Daoy (cell line): Measurements from ENCODE around the gene DDIT4L. TPM values are rescaled to one million over a fixed set of nuclear protein-coding genes. Genes with fewer than 3 reads are reported as not detected.
"Not testable (repeated sequence)": the region's sequence is repeated elsewhere in the genome, so short reads cannot be mapped to it uniquely, and the experiment has no call there.

Source experiments
- DNase-seq: peaks from one replicate; pipeline ENCODE4 v3.0.0-alpha.2; 2015; ENCODE audit warnings: low read depth
- total RNA-seq: library from RNA; depleted of rRNA; stranded (reverse); fragments of >200 nt; shearing (Covaris generic); gene quantifications from 2 replicates; pipeline ENCODE4 v1.2.3, GENCODE V29; 2014; rRNA removed

Gene DDIT4L, protein sequence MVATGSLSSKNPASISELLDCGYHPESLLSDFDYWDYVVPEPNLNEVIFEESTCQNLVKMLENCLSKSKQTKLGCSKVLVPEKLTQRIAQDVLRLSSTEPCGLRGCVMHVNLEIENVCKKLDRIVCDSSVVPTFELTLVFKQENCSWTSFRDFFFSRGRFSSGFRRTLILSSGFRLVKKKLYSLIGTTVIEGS
- total RNA-seq = not detected in 2 replicates

DNA sequence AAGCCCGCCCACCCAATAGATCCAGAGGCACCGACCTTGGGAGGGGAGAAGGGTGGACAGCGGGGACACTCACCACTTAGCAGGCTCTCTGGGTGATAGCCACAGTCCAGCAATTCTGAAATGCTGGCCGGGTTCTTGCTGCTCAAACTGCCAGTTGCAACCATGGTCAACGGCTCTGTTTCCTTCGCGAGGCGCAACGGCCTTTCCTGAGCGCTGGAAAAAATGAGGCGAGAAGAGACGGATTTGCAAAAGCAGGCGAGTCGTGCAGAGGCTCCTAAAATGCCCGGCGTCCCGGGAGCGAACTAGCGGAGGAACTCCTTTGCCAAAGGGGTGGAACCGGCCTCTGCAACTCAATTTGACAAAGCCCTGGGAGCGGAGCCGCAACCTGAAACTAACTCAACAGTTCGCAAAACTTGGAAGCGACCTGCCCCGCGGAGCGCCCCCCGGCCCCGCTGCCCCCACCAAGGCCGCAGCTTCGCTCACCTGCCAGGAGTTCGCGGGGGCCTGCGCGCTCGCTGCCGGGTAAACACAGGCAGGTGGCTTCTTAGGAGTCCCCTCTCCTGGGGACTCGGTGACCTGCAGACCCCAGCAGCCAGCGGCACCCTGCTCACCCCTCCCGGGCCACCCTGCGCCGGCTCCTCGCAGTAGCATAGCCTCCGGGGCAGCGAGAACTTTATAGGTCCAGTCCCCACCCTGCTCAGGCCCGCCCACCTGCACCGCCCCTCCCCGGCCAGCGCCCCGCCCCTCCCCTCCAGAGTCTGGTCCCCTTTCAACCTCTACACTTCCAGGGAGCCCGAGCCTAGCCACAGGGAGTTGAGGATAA lies at the start of gene DDIT4L:
Gene DDIT4L, minus strand, starts transcription at position 649 of the 823 bp plus-strand sequence. Its CDS starts 485 bp downstream, at position 164.
- DNase-seq = no peak

DNA sequence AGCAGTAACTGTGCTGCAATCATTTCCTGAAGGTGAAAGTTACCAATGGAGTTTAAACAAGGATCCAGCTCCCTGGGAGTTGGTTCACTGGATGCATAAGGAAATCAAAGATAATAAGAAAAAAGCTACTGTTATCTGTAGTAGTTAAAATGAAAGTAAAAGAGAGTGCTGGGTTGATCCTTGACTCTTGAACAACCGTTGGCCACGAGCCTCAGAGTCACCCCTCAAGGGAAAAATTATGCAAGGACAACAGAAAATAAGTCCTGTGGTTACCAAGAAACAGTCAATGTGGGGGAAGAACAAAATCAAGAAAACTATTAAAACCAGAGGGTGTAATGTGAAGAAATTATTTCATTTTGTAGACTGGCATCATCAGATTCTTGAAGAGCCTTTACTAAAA lies 49.7 kb upstream of the DDIT4L start:
- DNase-seq = no peak

DNA sequence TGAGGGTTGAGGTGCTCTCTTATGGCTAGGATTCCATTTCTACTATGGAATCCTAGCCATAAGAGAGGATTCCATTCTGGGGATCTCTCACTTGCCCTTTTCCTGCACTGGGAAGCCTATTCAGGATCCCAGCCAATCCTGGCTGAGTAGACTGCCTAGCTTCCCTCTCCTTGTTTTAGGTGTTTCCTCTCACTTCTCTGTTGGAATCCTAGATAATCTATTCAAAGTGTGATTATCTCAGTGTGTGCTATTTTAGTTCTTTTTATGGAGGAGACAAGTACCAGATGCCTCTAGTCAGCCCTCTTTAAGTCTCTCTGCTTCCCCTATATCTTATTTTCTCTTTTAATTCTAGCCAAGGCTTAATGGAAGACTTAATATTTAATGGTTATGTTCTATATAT lies 34.5 kb upstream of the DDIT4L start:
- no peak for DNase-seq

DNA sequence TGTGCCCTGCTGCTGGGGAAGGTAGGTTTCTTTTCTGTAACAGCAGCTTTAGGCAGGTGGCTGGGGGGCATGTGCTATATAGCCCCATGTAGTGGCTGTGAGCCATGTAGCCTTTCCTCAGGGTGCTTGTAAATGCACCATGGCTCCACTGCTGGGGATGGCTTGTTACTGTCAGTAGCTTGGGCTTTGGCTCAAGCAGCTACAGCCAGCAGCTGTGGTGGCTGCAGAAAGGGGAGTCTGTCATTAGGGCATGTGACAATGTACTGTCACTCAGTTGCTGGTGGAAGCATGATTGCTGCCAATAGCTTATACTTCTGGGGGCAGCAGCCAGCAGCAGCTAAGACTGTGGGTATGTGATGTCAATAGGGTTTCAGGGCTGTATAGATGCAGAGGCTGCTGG lies 33.9 kb upstream of the DDIT4L start:
- DNase-seq = no peak

DNA sequence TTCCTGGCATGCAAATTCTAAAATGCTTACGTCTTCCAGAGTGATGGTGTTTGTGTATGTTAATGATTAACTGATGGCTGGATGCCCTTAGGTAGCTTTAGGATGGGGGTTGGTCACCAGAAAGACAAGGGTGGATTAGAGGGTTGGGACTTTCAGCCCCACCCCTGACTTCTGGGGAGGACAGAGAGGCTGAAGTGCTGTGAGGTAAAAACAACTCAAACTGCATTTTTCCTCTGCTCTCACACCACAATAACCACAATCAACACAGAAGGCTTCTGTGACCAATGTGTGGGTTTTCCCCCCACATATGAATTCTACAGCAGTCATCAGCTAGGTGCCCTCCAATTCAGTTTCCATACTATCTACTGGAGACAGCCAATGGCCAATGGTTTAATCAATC lies 18.7 kb upstream of the DDIT4L start:
- DNase-seq = no peak

DNA sequence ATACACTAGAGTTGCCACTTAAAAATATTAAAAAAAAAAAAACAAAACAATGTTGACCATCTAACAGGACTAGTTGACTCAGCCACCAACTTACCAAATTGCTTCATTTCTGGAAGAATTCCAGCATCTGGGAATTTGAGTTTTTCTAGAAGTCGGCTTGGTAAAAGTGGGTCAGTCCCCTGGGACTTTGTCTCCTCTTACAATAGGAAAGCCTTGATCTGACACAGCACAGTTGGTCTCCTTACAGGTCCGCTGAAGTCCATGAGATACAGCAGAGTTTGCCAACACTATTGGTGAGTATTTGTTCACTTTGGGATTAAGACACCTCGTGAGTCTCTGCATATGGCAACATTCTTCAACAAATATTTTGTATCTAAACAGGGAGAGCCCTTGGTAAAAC lies 18.2 kb upstream of the DDIT4L start:
- no peak for DNase-seq

DNA sequence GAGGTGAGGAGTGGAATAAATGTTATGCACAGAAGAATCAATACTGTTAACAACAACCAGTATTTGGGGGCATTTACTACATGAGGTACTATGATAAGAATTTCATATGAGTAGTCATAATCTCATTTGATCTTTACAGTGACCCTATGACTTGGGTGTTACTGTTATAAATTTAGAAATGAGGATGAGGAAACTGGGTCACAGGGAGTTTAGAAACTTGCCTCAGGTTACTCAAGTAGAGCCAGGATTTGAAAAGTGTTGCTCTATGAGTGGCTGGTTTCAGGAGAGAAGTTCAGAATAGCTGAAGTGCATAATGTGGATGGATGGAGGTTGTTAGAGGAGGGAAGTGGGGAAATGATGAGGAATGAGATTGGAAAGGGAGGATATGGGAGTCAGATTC lies 16.6 kb upstream of the DDIT4L start:
- no peak for DNase-seq

DNA sequence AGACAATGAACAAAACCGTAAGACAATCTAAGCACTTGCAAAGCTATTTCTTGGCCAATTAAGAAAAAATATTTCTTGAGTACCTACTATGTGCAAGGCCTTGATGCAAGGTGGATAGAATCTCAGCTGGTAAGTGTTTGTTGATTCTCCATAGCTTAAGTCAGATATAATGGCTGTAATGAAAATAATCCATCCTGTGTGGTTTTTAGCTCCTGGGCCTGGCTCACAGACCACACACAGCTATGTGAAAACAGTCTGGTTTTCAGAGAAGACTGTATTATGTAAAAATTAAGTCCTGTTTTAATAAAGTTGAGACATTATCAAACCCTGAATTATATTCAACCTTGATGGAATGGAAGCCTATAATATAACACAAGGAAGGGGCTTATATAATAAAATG lies 7.8 kb upstream of the DDIT4L start:
- DNase-seq = no peak

DNA sequence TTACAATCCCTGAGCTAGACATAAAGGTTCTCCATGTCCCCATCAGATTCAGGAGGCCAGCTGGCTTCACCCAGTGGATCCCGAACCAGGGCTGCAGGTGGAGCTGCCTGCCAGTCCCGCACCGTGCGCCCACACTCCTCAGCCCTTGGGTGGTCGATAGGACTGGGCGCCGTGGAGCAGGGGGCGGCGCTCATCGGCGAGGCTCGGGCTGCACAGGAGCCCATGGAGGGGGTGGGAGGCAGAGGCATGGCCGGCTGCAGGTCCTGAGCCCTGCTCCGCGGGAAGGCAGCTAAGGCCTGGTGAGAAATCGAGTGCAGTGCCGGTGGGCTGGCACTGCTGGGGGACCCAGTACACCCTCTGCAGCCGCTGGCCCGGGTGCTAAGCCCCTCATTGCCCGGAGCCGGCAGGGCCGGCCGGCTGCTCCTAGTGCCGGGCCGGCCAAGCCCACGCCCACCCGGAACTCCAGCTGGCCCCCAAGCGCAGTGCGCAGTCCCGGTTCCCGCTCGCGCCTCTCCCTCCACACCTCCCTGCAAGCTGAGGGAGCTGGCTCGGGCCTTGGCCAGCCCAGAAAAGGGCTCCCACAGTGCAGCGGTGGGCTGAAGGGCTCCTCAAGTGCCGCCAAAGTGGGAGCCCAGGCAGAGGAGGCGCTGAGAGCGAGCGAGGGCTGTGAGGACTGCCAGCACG lies 6.3 kb upstream of the DDIT4L start:
- DNase-seq = not testable (repeated sequence)

DNA sequence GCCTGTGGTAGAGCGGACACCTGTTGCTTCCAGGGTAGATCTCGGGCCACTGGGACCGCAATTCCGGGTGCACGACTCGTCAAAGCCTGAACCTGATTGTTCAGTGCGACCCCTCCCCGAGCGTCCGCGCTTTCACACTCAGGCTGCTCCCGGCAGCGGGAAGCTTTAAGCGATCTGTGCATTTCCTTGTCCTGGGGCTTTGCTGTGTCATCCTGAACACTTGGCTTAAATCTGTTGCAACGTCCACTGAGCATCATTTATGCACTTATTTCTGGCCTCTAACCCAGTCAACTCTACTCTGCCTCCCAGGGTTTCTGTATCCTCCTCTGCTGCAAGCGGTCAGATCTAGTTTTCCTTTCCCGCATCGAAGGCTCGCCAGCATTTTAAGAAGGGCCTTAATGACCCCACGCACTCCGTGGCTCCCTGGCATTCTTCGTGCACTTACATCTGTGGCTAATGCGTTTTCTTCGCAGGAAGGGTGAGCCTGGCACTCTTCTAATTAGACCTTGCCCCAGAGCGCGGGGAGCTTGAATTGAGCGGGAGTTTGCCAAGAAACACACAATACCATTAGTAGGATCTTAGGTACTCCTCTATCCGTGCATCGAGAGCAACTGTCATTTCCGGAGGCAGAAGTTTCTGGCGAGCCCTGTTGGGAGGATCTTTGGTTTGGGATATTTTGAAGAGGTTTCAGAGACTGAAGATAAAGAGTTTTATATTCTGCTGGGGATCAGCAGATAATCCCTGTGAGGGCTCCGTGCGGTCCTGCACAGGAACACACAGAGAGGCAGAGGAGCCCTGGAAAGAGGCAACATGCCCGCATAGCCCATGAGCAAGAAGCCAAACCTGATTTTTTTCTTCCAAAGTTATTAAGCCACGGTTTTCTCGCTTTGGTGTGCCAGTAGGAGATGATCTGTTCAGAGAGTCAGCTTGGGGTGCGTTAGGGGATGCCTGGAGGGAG lies 654 bp upstream of the DDIT4L start:
- DNase-seq = no peak

DNA sequence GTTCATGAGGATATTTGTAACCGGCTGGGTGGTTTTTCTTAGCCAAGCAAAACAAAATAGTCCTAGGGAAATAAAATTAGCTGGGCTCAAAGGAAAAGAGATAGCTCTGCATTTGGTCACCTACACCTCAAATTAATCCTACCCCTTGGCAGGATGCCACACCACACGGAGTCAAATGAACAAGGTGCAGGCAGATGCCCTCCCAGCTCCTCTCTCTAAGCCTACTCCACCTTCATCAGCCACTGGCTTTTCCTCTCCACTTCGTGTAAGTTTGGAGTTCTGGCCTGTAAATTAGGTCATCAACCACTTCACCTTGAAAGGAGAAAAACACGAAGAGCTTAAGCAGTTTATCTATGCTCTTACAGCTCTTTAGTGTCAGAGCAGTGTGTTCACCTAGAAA lies 1.4 kb downstream of the DDIT4L start:
- DNase-seq = no peak

DNA sequence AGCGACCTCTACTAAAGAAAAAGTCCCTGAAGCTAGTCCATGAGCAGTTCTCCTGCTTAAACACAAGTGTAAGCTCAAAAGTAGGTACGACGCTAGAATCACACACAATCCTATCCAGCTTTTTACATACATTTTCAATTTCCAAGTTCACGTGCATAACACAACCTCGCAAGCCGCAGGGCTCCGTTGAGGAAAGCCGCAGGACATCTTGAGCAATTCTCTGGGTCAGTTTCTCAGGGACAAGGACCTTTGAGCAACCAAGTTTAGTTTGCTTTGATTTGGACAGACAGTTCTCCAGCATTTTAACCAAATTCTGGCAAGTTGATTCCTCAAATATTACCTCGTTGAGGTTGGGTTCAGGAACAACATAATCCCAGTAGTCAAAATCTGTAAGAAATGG lies 2.5 kb downstream of the DDIT4L start:
- DNase-seq = no peak

DNA sequence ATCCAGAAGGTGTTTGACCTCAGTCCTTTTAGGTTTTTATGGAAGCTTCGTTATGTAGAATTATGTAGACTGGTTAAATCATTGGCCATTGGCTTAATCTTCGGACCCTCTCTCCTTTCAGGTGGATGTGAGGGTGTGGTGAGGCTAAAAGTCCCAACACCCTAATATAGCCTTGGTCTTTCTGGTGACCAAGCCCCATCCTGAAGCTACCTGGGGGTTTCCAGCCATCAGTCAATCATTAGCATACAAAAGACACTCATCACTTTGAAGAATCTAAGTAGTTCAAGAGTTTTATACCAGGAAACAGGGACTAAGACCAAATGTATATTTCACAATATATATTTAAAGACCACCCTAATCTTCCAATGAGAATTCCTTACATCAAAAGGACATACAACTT lies 5.5 kb downstream of the DDIT4L start:
- no peak for DNase-seq

DNA sequence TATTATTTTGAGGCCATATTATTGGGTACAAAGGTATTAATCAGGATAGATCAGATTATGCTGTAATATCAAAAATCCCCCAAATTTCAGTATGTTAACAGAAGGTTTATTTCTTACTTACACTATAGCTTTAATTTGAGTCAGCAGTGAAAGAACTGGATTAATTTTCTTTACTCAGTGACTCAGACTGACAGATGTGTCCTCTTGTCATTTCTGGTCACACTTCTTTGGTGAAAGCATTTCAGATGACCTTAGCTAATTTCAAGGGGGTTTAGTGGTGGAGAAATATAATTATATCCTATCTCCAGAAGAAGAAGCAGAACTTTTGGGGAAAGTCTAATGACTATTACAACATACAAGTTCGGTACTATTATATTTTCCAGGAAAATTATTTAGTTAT lies 12.4 kb downstream of the DDIT4L start:
- DNase-seq = no peak

DNA sequence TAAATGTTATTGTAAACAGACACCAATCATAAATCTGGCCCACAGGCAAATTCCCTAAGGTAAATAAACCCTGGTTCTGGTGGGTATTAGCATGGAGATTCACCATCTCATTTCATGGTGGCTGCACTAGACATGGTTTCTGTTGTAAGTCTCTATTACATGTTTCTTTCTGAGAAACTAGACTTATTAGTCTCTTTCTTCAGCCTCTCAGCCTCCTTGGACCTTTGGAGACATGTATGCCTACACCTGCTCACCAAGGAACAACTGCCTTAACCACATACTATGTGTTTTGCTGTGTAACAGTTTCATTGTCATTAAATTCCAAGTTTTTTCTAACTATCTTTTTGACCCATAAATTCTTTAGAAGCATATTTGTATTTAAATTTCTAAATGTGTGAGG lies 13.1 kb downstream of the DDIT4L start:
- DNase-seq = no peak

DNA sequence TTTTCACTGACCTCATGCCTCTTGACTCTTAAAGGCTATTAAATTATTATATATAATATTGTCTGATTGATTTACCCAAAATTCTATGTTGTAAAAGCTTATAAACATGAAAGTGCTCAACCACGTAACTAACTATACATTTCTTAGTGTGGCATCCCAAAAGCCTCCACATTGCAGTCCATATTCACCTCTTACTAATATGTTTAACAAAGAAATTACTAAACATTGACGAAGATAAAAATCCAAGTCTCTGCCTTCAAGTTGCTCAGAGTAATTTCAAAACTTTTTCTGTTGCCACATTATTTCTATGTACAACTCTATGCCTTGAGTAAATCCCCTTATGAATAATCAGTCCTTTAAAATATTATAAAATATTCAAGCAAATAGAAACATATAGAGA lies 14.4 kb downstream of the DDIT4L start:
- no peak for DNase-seq

DNA sequence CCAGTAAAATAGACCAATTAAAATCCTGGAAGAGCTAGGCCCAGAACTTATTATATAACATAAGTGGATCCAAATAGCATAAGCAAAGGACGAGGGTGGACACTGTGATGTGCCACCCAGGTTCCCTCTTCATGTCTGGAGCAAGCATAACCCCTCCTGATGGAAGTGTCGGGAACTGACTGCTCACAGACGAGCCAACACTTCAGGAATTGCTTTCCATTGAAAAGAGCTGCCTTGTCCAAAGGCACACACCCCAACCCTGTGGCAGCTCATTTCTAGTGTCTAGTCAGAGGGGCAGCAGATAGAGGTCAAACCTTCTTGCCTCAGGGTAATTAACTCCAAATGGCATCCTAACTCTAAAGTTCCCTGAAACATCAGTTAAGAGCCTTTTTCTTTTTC lies 15.3 kb downstream of the DDIT4L start:
- DNase-seq = no peak

DNA sequence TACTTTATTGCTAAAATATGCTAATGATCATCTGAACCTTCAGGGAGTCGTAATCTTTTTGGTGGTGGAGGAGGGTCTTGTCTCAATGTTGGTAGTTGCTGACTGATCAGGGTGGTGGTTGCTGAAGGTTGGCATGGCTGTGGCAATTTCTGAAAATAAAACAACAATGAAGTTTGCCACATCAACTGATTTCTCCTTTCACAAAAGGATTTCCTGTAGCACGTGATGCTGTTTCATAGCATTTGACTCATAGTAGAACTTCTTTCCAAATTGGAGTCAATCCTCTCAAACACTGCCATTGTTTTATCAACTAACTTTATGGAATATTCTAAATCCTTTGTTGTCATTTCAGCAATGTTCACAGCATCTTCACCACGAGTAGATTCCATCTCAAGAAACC lies 19.3 kb downstream of the DDIT4L start:
- no peak for DNase-seq

DNA sequence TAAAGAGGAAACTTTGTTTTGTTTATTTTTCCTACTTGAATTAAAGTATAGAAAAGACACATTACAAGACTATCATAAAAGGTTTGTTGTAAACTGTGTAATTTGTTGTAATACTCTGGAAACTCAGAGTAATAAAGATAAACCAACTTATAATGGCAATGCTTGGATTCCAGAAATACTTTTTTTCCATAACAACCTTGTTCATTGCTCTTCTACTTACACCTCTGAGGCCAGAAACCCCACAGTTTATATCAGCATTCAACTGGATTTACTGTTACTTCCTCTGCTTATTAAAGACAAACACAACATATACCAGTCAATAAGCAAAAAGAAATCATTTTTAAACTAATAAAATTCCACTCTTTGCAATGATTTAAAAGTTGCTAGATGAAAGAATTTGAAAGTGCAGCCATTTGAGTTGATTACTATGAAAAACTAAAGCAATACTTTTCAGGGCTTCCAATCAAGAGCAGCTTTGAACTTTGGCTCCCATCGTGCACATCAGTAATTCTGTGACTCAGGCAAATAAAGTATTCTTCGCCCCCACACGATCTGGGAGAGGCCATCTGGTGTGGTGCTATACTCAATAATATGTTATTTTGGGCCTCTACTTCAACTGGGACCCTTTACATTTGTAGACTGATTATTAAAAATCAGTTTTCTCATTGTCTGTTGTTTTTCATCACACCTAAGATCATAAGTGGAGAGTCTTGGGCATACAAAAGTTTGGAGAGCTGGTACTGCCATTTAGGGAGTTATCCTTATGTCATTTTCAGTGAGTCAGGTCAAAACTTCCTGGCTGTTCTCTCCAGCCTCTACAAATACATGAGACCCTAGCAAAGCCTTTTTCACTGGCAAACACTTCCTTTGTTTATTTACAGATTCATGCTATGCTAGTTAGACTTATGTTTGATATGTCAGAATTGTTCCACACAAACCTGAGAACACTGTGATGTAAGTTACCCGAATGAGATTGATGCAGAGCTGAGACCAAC lies 20.5 kb downstream of the DDIT4L start:
- DNase-seq = no peak

DNA sequence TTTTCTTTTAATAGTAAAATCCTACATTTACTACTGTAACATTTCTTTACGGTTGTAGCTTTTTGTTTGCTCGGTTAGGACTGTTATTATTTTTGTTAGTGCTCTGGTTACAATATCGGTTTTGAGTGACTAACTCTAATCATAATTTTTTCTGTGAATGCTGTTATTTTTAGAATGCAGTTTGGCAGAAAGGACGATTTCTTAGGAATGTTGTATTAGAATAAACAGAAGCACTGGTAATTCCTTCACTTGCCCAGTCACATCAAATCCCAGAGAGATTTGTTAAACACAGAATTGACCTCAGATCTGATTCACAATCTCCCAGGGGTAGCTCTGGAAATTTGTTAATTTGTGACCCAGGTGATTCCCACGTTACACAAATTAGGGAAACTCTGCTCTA lies 21.7 kb downstream of the DDIT4L start:
- DNase-seq = no peak
